HG03354 (cell line): Measurements from ENCODE around the gene LILRA6.
"Not testable (repeated sequence)": the region's sequence is repeated elsewhere in the genome, so short reads cannot be mapped to it uniquely, and the experiment has no call there.

Experiments used
- ATAC-seq: cut with Tn5 transposase; IDR thresholded peaks from one replicate; pipeline ENCODE4 v1.9.1; 2021; ENCODE audit warnings: mild to moderate bottlenecking; ENCODE audit not compliant: unreplicated experiment, poor library complexity, severe bottlenecking

The LILRA6 gene

GRCh38 chr19:54209811-54210494, 32.6 kb downstream of the LILRA6 start:
- no peak for ATAC-seq

- no peak for ATAC-seq
Measured at GRCh38 chr19:54209058-54209810, 33.4 kb downstream of the LILRA6 start.

- ATAC-seq: no peak
Measured at GRCh38 chr19:54208784-54209057, 33.9 kb downstream of the LILRA6 start.

- ATAC-seq: no peak
Measured at GRCh38 chr19:54207983-54208783, 34.4 kb downstream of the LILRA6 start.

GRCh38 chr19:54207676-54207982, 35.0 kb downstream of the LILRA6 start:
- ATAC-seq: no peak

GRCh38 chr19:54207193-54207592, 35.4 kb downstream of the LILRA6 start:
- not testable (repeated sequence) for ATAC-seq

- no peak for ATAC-seq
Measured at GRCh38 chr19:54206831-54207177, 35.8 kb downstream of the LILRA6 start.

- no peak for ATAC-seq
Measured at GRCh38 chr19:54206030-54206830, 36.4 kb downstream of the LILRA6 start.

- ATAC-seq: no peak
Measured at GRCh38 chr19:54204767-54205468, 37.7 kb downstream of the LILRA6 start.

GRCh38 chr19:54203151-54203611, 39.4 kb downstream of the LILRA6 start:
- ATAC-seq: no peak

- ATAC-seq: no peak
Measured at GRCh38 chr19:54201980-54202379, 40.6 kb downstream of the LILRA6 start.

- ATAC-seq: no peak
Measured at GRCh38 chr19:54201172-54201701, 41.4 kb downstream of the LILRA6 start.

GRCh38 chr19:54199401-54199800, 43.2 kb downstream of the LILRA6 start:
- no peak for ATAC-seq

GRCh38 chr19:54197121-54197520, 45.5 kb downstream of the LILRA6 start:
- ATAC-seq: no peak

GRCh38 chr19:54196536-54196935, 46.1 kb downstream of the LILRA6 start:
- no peak for ATAC-seq

GRCh38 chr19:54194463-54194862, 48.1 kb downstream of the LILRA6 start:
- ATAC-seq: not testable (repeated sequence)

GRCh38 chr19:54193011-54193410, 49.6 kb downstream of the LILRA6 start:
- no peak for ATAC-seq

- no peak for ATAC-seq
Measured at GRCh38 chr19:54191811-54192453, 50.7 kb downstream of the LILRA6 start.
